ENCODE data around the gene FOXL2NB. TPM values are rescaled to one million over a fixed set of nuclear protein-coding genes. Genes with fewer than 3 reads are reported as not detected.

FOXL2NB gene
- total RNA-seq, 1 donor from 2014 or later: 5.2 TPM

GRCh38 chr3:138974462-138974861 lies 27.4 kb downstream of the FOXL2NB start:
- Histone ChIP-seq H3K9ac (ENCODE audit: low read length) (no peak overlapping the region), H4K20me1 (ENCODE audit: insufficient read depth, low read length) (no peaks in the 10 kb centered on the region), H3K79me2 (ENCODE audit: insufficient read depth, low read length) (no peaks in the 10 kb centered on the region), H3K4me3 (ENCODE audit: insufficient read depth, low read depth, low read length) (no peak overlapping the region), H3K4me2 (ENCODE audit: low read length) (no peak overlapping the region), H3K27ac (ENCODE audit: low read depth, low read length) (no peak overlapping the region), H3K9me3 (ENCODE audit: insufficient read depth, low read depth, low read length) (no peaks in the 10 kb centered on the region), H3K4me1 (ENCODE audit: insufficient read depth, low read length) (no peaks in the 10 kb centered on the region), H3K27me3 (ENCODE audit: insufficient read depth, low read length) (peaks cover 6% of the 10 kb centered on the region), H3K36me3 (ENCODE audit: insufficient read depth, low read length) (no peaks in the 10 kb centered on the region), H2AFZ (ENCODE audit: low read depth, low read length) (no peak overlapping the region)
- H3K9me3 Mint-ChIP-seq (ENCODE audit: unreplicated experiment): peaks cover 2% of the 10 kb centered on the region
- H3K27me3 Mint-ChIP-seq (ENCODE audit: low read depth, unreplicated experiment): peaks cover 29% of the 10 kb centered on the region
- no peaks in the 10 kb centered on the region for H3K4me1 Mint-ChIP-seq (ENCODE audit: low read depth, unreplicated experiment)
- no peak for TF ChIP-seq EZH2 (IDR thresholded peaks at IDR 0.05; ENCODE audit: insufficient read depth, low read length)
- H3K4me3 Mint-ChIP-seq (ENCODE audit: unreplicated experiment): no peak overlapping the region
- no peak overlapping the region for H3K27ac Mint-ChIP-seq (ENCODE audit: unreplicated experiment)
- DNase-seq (ENCODE audit: low read depth) (no peak), FAIRE-seq (no peak)
- no peaks in the 10 kb centered on the region for H3K36me3 Mint-ChIP-seq (ENCODE audit: low read depth, unreplicated experiment)

GRCh38 chr3:138975351-138975750 lies 28.3 kb downstream of the FOXL2NB start:
- no peaks in the 10 kb centered on the region for H3K9me3 ChIP-seq (ENCODE audit: insufficient read depth, low read depth, low read length)
- no peak overlapping the region for H3K9ac ChIP-seq (ENCODE audit: low read length)
- Mint-ChIP-seq H3K27ac (ENCODE audit: unreplicated experiment) (no peak overlapping the region), H3K4me1 (ENCODE audit: low read depth, unreplicated experiment) (no peaks in the 10 kb centered on the region), H3K36me3 (ENCODE audit: low read depth, unreplicated experiment) (no peaks in the 10 kb centered on the region), H3K4me3 (ENCODE audit: unreplicated experiment) (no peak overlapping the region), H3K9me3 (ENCODE audit: unreplicated experiment) (no peaks in the 10 kb centered on the region), H3K27me3 (ENCODE audit: low read depth, unreplicated experiment) (peaks cover 27% of the 10 kb centered on the region)
- DNase-seq (ENCODE audit: low read depth) (no peak), FAIRE-seq (no peak)
- H3K4me1 ChIP-seq (ENCODE audit: insufficient read depth, low read length): no peaks in the 10 kb centered on the region
- H4K20me1 ChIP-seq (ENCODE audit: insufficient read depth, low read length): no peaks in the 10 kb centered on the region
- peaks cover 6% of the 10 kb centered on the region for H3K27me3 ChIP-seq (ENCODE audit: insufficient read depth, low read length)
- H3K4me3 ChIP-seq (ENCODE audit: insufficient read depth, low read depth, low read length): no peak overlapping the region
- H2AFZ ChIP-seq (ENCODE audit: low read depth, low read length): no peak overlapping the region
- H3K36me3 ChIP-seq (ENCODE audit: insufficient read depth, low read length): no peaks in the 10 kb centered on the region
- H3K27ac ChIP-seq (ENCODE audit: low read depth, low read length): no peak overlapping the region
- H3K79me2 ChIP-seq (ENCODE audit: insufficient read depth, low read length): no peaks in the 10 kb centered on the region
- TF ChIP-seq EZH2 (IDR thresholded peaks at IDR 0.05; ENCODE audit: insufficient read depth, low read length): no peak
- no peak for TF ChIP-seq CTCF (IDR thresholded peaks at IDR 0.05; ENCODE audit: insufficient read depth, low read depth, low read length)
- no peak overlapping the region for H3K4me2 ChIP-seq (ENCODE audit: low read length)

GRCh38 chr3:138976047-138976446 lies 29.0 kb downstream of the FOXL2NB start:
- Histone ChIP-seq H3K27me3 (ENCODE audit: insufficient read depth, low read length) (peaks cover 2% of the 10 kb centered on the region), H3K4me3 (ENCODE audit: insufficient read depth, low read depth, low read length) (no peak overlapping the region), H4K20me1 (ENCODE audit: insufficient read depth, low read length) (no peaks in the 10 kb centered on the region), H2AFZ (ENCODE audit: low read depth, low read length) (no peak overlapping the region), H3K9me3 (ENCODE audit: insufficient read depth, low read depth, low read length) (no peaks in the 10 kb centered on the region), H3K27ac (ENCODE audit: low read depth, low read length) (no peak overlapping the region), H3K79me2 (ENCODE audit: insufficient read depth, low read length) (no peaks in the 10 kb centered on the region), H3K4me1 (ENCODE audit: insufficient read depth, low read length) (no peaks in the 10 kb centered on the region), H3K36me3 (ENCODE audit: insufficient read depth, low read length) (no peaks in the 10 kb centered on the region), H3K9ac (ENCODE audit: low read length) (no peak overlapping the region), H3K4me2 (ENCODE audit: low read length) (no peak overlapping the region)
- no peaks in the 10 kb centered on the region for H3K36me3 Mint-ChIP-seq (ENCODE audit: low read depth, unreplicated experiment)
- H3K9me3 Mint-ChIP-seq (ENCODE audit: unreplicated experiment): no peaks in the 10 kb centered on the region
- DNase-seq (ENCODE audit: low read depth): no peak
- H3K27me3 Mint-ChIP-seq (ENCODE audit: low read depth, unreplicated experiment): peaks cover 22% of the 10 kb centered on the region
- no peak overlapping the region for H3K27ac Mint-ChIP-seq (ENCODE audit: unreplicated experiment)
- no peak overlapping the region for H3K4me3 Mint-ChIP-seq (ENCODE audit: unreplicated experiment)
- TF ChIP-seq EZH2 (IDR thresholded peaks at IDR 0.05; ENCODE audit: insufficient read depth, low read length) (no peak), CTCF (IDR thresholded peaks at IDR 0.05; ENCODE audit: insufficient read depth, low read depth, low read length) (no peak)
- FAIRE-seq: no peak
- no peaks in the 10 kb centered on the region for H3K4me1 Mint-ChIP-seq (ENCODE audit: low read depth, unreplicated experiment)

Measured in astrocyte (in vitro differentiated cells and primary cell).